Activated gamma-delta T cell treated with anti-CD3 and anti-CD28 coated beads, Interleukin-2, amount 50 U/mL, for 16 hours (primary cell): ENCODE results near the gene ABCG2.

Experiments
- DNase-seq: peaks from one replicate; pipeline ENCODE4 v3.0.0-alpha.2; 2020; ENCODE audit warnings: low read depth

ABCG2 gene

DNA sequence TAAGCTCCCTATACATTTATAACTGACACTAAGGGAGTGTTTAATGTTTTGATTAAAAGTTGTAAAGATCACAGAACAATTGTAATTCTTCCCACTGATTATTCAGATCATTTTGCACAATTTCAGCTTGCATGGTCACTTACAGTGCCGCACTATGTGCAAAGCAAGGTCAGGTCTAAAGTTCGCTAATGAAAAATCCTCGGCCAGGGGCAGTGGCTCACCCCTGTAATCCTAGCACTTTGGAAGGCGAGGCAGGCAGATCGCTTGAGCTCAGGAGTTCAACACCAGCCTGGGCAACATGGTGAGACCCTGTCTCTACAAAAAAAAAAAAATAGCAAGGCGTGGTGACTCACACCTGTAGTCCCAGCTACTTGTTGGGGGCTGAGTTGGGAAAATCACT is 94.0 kb downstream of the ABCG2 start:
- no peak for DNase-seq

DNA sequence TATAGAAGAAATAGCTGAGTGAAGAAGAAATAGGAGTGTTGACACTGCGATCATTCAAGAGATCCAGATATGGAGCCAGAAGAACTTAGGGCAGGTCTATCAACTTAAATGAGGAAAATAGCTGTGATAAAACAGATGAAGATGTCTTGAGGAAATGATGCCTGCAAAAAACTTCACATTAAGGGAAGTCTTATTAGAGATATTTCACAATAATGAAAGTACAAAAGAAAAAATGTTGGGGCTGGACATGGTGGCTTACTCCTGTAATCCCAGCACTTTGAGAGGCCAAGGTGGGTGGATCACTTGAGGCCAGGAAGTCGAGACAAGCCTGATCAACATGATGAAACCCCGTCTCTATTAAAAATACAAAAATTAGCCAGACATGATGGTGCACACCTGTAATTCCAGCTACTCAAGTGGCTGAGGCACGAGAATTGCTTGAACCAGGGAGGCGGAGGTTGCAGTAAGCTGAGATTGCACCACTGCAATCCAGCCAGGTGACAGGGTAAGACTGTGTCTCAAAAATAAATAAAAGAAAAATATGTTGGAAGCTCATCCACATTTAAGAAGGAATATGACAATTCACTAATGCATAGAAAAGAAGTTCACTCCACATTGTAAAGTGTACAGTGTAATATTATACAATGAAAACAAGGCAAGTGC is 94.7 kb downstream of the ABCG2 start:
- DNase-seq = no peak

DNA sequence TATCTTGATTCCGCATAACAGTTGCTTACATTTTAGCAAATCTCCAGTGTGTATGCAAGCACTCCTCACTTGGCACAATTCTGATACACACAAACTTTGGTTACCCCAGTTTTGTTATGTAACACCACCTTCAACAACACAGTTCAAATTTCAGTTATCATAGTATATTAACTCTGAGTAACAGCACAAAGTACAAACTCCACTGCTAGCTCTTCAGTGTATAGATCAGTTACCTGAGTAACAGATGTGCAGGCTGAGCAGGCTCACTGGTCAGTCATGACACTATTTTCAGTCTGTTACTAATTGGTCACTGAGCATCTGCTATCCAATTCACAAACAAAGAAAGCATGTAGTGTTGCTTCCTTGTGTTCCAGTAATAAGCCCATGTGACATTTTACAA is 95.6 kb downstream of the ABCG2 start:
- no peak for DNase-seq

DNA sequence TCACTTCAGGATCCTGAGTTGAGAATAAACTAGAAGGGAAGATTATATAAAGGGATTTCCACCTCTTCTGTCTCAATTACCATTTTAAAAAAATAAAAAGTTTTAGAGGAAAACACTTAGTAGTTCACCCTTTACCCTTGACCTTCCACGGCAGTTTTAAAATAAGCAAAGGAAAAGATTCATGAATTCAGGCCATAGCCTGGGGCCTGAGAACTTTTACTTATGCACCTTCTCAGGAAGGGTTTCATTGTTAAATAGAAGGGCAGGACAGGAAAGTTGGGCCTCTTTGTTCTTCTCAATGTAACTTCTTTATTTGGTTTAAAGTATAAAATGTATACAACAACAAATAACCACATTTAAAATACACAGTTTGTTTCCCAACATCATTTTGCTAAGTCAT is 96.1 kb downstream of the ABCG2 start:
- DNase-seq = no peak

GRCh38 chr4:88060431-88060830 is 98.0 kb downstream of the ABCG2 start:
- DNase-seq = no peak

- DNase-seq = no peak
These were observed 98.7 kb downstream of the ABCG2 start for GRCh38 chr4:88059766-88060165.

DNA sequence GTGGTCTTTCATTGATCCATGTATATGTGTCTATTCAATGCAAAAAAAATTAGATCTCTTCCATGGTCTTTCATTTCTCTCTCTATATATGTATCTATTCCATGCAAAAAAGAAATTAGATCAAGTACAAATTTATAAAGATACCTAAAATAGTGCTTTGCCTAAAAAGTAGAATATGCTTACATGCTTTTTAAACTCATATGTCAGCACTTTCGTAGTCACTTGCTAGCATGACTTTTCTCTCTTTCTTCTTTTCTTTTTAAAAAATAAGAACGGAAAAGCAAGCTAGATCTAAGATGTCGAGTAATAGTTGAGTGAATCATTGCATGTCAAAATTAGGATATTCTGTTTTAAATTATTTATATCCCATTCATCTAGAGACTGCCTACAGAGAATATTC is 100.1 kb downstream of the ABCG2 start:
- no peak for DNase-seq

DNA sequence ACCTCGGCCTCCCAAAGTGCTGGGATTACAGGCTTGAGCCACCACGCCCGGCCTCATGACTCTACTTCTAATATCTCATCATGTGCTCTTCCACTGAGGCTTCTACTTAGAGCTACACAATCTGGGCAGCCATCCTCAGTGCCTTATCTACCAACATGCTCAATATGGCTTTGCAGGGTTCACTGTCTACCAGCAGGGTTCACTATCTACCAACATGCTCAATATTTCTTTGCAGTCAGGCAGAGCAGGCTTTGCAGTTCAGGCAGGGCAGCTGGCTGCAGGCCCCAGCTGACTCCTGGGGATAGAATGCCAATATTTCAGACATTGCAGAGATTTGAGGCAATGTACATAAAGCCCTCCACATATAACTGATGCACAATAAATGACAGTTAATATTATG is 103.5 kb downstream of the ABCG2 start:
- DNase-seq = no peak

GRCh38 chr4:88054229-88054628 is 104.2 kb downstream of the ABCG2 start:
- DNase-seq = no peak

DNA sequence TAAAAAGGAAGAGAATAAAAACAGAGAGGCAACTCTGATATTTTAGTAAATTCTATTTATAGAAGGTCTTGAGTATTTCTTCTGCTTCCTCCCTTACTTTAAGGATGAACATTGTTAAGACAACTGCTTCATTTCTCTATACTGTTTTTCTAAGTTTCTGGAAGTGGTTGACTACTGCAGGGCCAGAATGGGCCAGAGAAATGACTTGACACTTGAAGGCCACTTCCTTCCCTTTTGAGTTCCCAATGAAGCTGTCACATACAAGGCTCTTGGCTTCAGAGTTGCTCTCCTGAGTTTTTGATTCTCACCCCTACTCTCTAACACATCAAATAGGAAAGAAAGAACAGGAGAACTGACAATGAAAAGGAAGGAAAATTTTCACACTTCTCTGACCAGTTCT is 113.4 kb downstream of the ABCG2 start:
- no peak for DNase-seq

GRCh38 chr4:88043586-88044340 is 114.7 kb downstream of the ABCG2 start:
- no peak for DNase-seq

- DNase-seq = no peak
These were observed 115.4 kb downstream of the ABCG2 start for GRCh38 chr4:88043001-88043400.

DNA sequence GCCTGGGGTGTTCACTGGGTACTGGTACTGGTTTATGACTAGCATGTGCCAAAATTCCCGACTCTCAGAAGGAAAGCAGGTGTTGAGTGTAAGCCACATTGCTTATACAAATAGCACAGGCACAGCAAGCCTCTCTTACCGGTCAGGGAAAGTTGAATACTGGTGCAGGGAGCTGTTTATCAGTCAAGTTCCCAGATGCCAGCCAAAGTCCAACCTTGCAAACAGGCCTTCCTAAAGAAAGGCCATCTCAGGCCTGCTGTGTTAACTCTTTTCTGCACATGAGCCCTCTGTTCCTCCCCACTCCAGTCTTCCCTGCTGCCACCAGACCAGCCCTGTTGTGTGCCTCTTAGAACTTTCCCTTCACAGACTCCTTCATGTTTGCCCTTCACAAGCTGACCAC is 116.8 kb downstream of the ABCG2 start:
- no peak for DNase-seq

DNA sequence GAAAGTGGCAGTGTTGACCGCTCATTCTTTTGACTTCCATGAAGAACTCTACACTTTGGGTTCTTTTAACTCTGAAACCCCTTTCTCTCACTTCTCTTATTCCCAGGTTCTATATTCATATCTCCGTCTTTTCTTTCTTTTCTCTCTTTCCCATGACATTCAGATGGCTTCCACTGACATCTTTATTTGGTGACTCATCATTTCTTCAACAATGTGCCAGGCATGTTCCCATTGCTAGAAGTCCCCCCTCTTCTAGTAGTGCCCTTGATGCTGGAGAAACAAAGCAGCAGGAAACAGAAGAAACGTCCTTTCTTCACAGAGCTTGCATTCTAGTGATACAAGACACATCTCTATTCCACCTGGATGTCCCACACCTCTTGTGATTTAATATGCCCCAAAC is 117.7 kb downstream of the ABCG2 start:
- DNase-seq = no peak
